Thyroid gland (tissue), 4 donors: Measurements from ENCODE around the gene RESP18.

Source experiments
- CTCF ChIP-seq, 6 experiments: fragments of 200-600 bp in 3 of 6; fragments of 450-650 bp in 3 of 6; sonication (generic) in 3 of 6; IDR thresholded peaks; one replicate each; pipeline ENCODE4 v1.5.1; 2016 to 2019; ENCODE audit warnings: antibody characterized with exemption in 6 of 6, mild to moderate bottlenecking in 2 of 6, inconsistent platforms in 1 of 6, moderate library complexity in 1 of 6
- POLR2A ChIP-seq, 2 donors: fragments of 450-650 bp; IDR thresholded peaks; one replicate each; pipeline ENCODE4 v1.6.1; 2017; ENCODE audit warnings: antibody characterized with exemption in 2 of 2, mild to moderate bottlenecking in 2 of 2, moderate library complexity in 1 of 2

GRCh38 chr2:219290381-219291171, 42.0 kb downstream of the RESP18 start:
- no peak for TF ChIP-seq CTCF (IDR thresholded peaks at IDR 0.05)
- TF ChIP-seq POLR2A (IDR thresholded peaks at IDR 0.05): no peak
